ENCODE results near the gene ALG12.

- TF ChIP-seq, protein P1, sequence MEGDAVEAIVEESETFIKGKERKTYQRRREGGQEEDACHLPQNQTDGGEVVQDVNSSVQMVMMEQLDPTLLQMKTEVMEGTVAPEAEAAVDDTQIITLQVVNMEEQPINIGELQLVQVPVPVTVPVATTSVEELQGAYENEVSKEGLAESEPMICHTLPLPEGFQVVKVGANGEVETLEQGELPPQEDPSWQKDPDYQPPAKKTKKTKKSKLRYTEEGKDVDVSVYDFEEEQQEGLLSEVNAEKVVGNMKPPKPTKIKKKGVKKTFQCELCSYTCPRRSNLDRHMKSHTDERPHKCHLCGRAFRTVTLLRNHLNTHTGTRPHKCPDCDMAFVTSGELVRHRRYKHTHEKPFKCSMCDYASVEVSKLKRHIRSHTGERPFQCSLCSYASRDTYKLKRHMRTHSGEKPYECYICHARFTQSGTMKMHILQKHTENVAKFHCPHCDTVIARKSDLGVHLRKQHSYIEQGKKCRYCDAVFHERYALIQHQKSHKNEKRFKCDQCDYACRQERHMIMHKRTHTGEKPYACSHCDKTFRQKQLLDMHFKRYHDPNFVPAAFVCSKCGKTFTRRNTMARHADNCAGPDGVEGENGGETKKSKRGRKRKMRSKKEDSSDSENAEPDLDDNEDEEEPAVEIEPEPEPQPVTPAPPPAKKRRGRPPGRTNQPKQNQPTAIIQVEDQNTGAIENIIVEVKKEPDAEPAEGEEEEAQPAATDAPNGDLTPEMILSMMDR (IDR thresholded peaks at IDR 0.05; ENCODE audit: control extremely low read depth in 1 of 3, insufficient read depth in 1 of 3, low read depth in 1 of 3, low read length in 3 of 3), result no peak
- TF ChIP-seq CHD1 (IDR thresholded peaks at IDR 0.05; ENCODE audit: low read depth, low read length), result no peak
Measured at GRCh38 chr22:49927483-49928184, 9.4 kb upstream of the ALG12 start.

All from H1 (cell line).